ENCODE results near the gene PTPN9. TPM values are rescaled to one million over a fixed set of nuclear protein-coding genes. Genes with fewer than 3 reads are reported as not detected.

Gene PTPN9
- polyA plus RNA-seq, 2 donors = 3.1 to 6.5 TPM

Other genes starting within 250 kb of the PTPN9 start
- gene COMMD4, start 243.3 kb downstream of the PTPN9 start, polyA plus RNA-seq = 10 to 100 TPM; 52.4 to 66.1 TPM
- gene NEIL1, start 232.3 kb downstream of the PTPN9 start, polyA plus RNA-seq = 10 to 100 TPM; 13.2 to 32.5 TPM
- 100 to 1,000 TPM; 107 to 185 TPM for gene MAN2C1, start 210.7 kb downstream of the PTPN9 start, polyA plus RNA-seq
- 10 to 100 TPM in 1 of 2 donors, 1 to 10 TPM in 1; 7.2 to 10.4 TPM for gene SIN3A, start 127.6 kb downstream of the PTPN9 start, polyA plus RNA-seq
- 10 to 100 TPM in 1 of 2 donors, 1 to 10 TPM in 1; 9.6 to 11.1 TPM for gene SNUPN, start 46.4 kb upstream of the PTPN9 start, polyA plus RNA-seq
- 10 to 100 TPM; 59.4 to 91.1 TPM for gene IMP3, start 60.9 kb upstream of the PTPN9 start, polyA plus RNA-seq
- gene SNX33, start 68.6 kb upstream of the PTPN9 start, polyA plus RNA-seq = 10 to 100 TPM; 24.0 to 43.4 TPM
- 1 to 10 TPM; 3.0 to 4.0 TPM for gene CSPG4, start 133.5 kb upstream of the PTPN9 start, polyA plus RNA-seq

Data from esophagus (tissue), 2 donors.